LNCaP clone FGC (cell line): ENCODE data around the gene C4orf51.

ENCODE experiments used
- DNase-seq: peaks from one replicate; pipeline ENCODE4 v3.0.0-alpha.2; 2011; ENCODE audit warnings: low read depth
- H3K4me3 ChIP-seq: 2 replicates; pipeline ENCODE4 v1.5.1; 2011; ENCODE audit warnings: mild to moderate bottlenecking, low read depth, low read length, control low read depth
- CTCF ChIP-seq: IDR thresholded peaks from 2 replicates; pipeline ENCODE4 v1.5.1; 2012; ENCODE audit warnings: mild to moderate bottlenecking; ENCODE audit not compliant: control insufficient read depth, insufficient read depth; ENCODE audit errors: extremely low read depth

Gene C4orf51

DNA sequence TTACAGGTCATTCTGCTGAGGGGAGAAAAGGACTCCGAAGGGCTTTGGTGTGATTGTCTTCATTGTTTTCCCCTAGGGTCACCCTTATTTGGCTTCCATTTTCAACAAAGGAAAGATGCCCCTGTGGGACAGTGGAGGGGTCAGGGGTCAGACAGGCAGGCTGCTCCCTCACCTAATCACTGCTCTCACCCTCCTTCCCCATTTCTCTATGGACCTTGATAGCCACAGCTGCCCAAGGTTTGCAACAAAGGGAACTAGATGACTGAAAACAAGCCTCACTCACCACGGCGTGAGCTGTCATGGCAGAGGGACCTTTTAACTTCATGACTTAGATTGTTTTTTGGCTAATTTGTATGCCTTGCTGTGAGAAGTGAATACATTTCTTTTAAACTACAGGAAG lies 40.7 kb downstream of the C4orf51 start:
- TF ChIP-seq CTCF: no peak
- DNase-seq: no peak
- H3K4me3 ChIP-seq: no peak overlapping the region

- no peak for TF ChIP-seq CTCF
- no peak for DNase-seq
- H3K4me3 ChIP-seq: no peak overlapping the region
These were observed 42.6 kb downstream of the C4orf51 start for GRCh38 chr4:145722561-145722960.

GRCh38 chr4:145723336-145723735 lies 43.4 kb downstream of the C4orf51 start:
- TF ChIP-seq CTCF: no peak
- H3K4me3 ChIP-seq: no peak overlapping the region
- no peak for DNase-seq

- no peak for TF ChIP-seq CTCF
- H3K4me3 ChIP-seq: no peak overlapping the region
- no peak for DNase-seq
These were observed 50.1 kb downstream of the C4orf51 start for GRCh38 chr4:145730026-145730425.

GRCh38 chr4:145731028-145731427 lies 51.1 kb downstream of the C4orf51 start:
- no peak for TF ChIP-seq CTCF
- peak; percentile 90 for DNase-seq
- no peak overlapping the region for H3K4me3 ChIP-seq

- TF ChIP-seq CTCF: no peak
- DNase-seq: no peak
- H3K4me3 ChIP-seq: peak overlapping the region; percentile 39
These were observed 52.3 kb downstream of the C4orf51 start for GRCh38 chr4:145732001-145732815.
